ENCODE data around the gene TNIK. TPM values are rescaled to one million over a fixed set of nuclear protein-coding genes. Genes with fewer than 3 reads are reported as not detected.

TNIK gene
- total RNA-seq, 2 donors from 2014 or later: 28.6 to 43.8 TPM

DNA sequence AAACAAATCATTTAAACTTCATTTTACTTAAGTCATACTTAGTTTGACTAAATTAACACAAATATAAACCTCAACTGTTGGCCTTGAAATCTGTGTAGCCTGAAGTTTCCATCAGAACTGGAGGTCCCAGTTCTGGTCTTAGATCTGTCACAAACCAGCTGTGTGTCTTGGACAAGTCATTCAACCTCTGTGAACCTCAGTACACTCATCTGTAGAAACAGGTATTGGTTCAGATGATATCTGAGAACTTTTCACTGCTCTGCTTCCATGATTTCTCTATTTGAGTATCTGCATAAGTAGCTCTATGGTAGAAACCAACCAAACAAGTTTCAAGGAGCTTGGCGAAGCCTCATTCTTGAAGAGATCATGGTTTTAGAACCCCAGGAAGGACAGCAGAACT is 373.3 kb downstream of the TNIK start:
- no peaks in the 10 kb centered on the region for H3K27me3 Mint-ChIP-seq
- H3K9me3 Mint-ChIP-seq: no peaks in the 10 kb centered on the region
- no peak overlapping the region for H3K4me3 Mint-ChIP-seq
- no peak overlapping the region for H3K27ac Mint-ChIP-seq
- peak; percentile 7 for ATAC-seq (replicated peaks)
- no peaks in the 10 kb centered on the region for H3K4me1 Mint-ChIP-seq
- H3K36me3 Mint-ChIP-seq (ENCODE audit: low read depth): peaks cover 88% of the 10 kb centered on the region

DNA sequence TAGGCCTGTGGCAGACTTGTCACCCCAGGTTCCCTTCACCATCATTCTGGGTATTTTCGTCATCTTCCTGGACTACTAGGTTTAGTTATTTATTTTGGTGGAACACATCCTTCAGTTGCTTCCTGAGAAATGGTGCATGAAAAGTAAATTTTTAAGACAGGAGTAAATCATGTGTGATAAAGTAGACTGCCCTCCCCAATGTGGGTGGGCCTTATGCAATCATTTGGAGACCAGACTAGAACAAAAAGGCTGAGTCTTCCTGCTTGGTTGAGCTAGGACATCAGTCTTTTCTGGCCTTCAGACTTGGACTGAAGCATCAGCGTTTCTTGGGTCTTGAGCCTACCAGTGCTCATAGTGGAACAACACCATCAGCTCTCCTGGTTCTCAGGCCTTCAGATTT is 382.9 kb downstream of the TNIK start:
- Mint-ChIP-seq H3K27me3 (no peaks in the 10 kb centered on the region), H3K4me1 (peaks cover 4% of the 10 kb centered on the region), H3K36me3 (ENCODE audit: low read depth) (peaks cover 97% of the 10 kb centered on the region), H3K4me3 (no peak overlapping the region), H3K9me3 (no peaks in the 10 kb centered on the region), H3K27ac (no peak overlapping the region)
- ATAC-seq (replicated peaks): no peak

DNA sequence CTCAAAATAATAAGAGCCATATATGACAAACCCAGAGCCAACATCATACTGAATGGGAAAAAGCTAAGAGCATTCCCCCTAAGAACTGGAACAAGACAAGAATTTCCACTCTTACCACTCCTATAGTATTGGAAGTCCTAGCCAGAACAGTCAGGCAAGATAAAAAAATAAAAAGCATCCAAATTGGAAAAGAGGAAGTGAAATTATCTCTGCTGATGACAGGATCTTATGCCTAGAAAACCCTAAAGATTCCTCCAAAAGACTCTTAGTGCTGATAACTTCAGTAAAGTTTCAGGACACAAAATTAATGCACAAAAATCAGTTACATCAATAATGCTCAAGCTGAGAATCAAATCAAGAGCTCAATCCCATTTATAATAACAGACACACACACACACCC is 387.8 kb downstream of the TNIK start:
- Mint-ChIP-seq H3K4me1 (peaks cover 4% of the 10 kb centered on the region), H3K36me3 (ENCODE audit: low read depth) (peaks cover 99% of the 10 kb centered on the region), H3K4me3 (no peak overlapping the region), H3K27me3 (no peaks in the 10 kb centered on the region), H3K9me3 (no peaks in the 10 kb centered on the region), H3K27ac (no peak overlapping the region)
- no peak for ATAC-seq (replicated peaks)

DNA sequence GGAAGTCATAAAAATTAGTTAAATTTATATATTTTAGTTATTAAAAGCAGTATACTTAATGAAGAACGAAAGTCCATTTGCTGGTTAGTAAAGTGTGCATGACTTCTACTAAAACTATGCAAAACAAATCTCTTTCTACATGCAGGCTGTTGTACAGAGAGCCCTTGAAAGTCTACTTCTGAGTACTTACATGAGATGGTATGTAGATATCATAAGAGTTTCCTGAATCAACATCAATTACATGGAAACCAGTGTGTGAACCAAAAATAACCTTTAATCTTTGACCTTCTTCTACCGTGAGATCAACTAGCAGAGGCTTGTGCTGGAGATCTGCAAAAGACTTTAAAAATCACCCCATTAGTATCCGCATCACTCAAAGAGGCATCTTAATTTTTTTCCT is 391.5 kb downstream of the TNIK start:
- Mint-ChIP-seq H3K9me3 (no peaks in the 10 kb centered on the region), H3K27me3 (no peaks in the 10 kb centered on the region), H3K4me3 (no peak overlapping the region), H3K27ac (no peak overlapping the region), H3K4me1 (peaks cover 4% of the 10 kb centered on the region), H3K36me3 (ENCODE audit: low read depth) (peaks cover 96% of the 10 kb centered on the region)
- no peak for ATAC-seq (replicated peaks)

DNA sequence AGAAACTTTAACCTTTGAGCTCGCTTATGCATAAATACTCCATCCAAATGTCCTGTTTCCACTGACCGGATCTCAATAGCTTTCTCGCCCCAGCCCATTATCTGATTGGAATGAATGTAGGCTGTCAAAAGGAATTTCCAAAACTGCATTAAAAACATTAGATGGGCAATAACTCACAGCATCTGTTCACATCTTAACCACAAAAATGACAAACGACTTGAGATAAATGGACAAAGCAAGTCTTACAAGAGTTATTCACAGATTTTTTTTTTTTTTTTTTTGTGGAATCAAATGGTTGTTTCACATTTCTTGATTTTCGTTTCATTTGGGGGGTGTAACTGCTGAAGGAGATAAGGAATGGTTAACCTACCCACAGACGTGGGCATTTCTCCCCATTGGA is 394.0 kb downstream of the TNIK start:
- H3K27me3 Mint-ChIP-seq: no peaks in the 10 kb centered on the region

DNA sequence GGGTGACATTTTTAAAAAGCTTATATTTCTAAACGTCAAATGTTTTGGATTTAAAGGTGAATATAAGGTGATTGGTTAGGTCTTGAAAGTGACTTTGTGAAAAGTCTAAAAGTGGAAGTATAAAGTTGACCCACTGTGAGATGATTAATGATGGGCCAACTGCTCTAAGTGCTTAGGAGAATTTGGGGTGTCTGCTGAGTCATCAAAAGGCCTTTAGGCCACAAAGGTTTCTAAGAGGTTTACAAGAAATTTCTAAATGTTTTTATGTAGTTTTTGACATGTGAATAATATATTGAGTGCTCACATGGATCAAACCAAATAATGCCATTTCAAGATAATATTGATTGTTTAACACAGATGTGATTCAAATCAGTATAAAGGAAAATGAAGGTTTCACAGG is 394.5 kb downstream of the TNIK start:
- H3K36me3 Mint-ChIP-seq (ENCODE audit: low read depth): peaks cover 88% of the 10 kb centered on the region
- no peak overlapping the region for H3K4me3 Mint-ChIP-seq

More for the DNA sequence above, 394.0 kb downstream of the TNIK start:
- no peak overlapping the region for H3K27ac Mint-ChIP-seq
- no peaks in the 10 kb centered on the region for H3K9me3 Mint-ChIP-seq
- no peak for ATAC-seq (replicated peaks)
- H3K36me3 Mint-ChIP-seq (ENCODE audit: low read depth): peaks cover 92% of the 10 kb centered on the region
- H3K4me1 Mint-ChIP-seq: no peaks in the 10 kb centered on the region
- no peak overlapping the region for H3K4me3 Mint-ChIP-seq

DNA sequence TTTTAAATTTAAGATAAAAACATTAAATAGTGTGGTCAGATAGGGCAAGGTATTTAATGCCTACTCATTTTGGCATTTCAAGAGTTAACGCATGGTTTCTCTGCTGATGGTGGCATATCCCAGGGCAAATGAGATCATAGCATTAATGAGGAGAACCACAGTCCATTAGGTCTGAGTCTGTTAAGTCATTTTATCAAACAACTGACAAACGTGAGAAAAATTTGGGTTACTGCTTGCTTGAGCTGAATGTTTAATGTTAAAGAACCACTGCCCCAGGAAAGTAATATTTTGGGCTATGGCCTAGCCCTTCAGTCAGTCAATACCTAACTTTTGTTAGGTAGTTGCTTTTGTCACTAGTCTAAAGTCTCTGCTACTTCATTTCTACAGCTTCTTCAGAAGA is 395.7 kb downstream of the TNIK start:
- Mint-ChIP-seq H3K4me3 (no peak overlapping the region), H3K4me1 (no peaks in the 10 kb centered on the region), H3K27me3 (no peaks in the 10 kb centered on the region), H3K9me3 (no peaks in the 10 kb centered on the region), H3K36me3 (ENCODE audit: low read depth) (peaks cover 79% of the 10 kb centered on the region), H3K27ac (no peak overlapping the region)
- ATAC-seq (replicated peaks): no peak

More for the DNA sequence above, 394.5 kb downstream of the TNIK start:
- Mint-ChIP-seq H3K9me3 (no peaks in the 10 kb centered on the region), H3K27me3 (no peaks in the 10 kb centered on the region), H3K4me1 (no peaks in the 10 kb centered on the region), H3K27ac (no peak overlapping the region)
- ATAC-seq (replicated peaks): no peak

DNA sequence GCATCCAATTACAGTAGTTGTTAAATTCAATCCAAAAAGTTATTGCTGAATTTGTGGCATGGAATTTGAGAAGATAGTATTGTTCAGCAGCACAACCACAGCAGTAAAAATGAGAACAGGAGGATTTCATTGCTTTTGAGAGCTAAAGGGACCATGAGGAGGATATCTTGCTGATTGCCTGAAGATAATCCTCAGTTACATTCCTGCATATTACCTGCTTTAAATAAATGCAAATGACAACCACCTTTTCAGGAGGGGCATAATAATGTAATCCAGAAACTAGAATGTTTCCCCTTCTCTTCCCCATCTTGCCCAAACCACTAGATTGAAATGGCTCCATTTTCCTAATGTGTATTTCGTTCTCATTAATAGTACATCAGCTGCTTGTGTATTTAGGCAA is 398.5 kb downstream of the TNIK start:
- H3K9me3 Mint-ChIP-seq: no peaks in the 10 kb centered on the region
- H3K4me1 Mint-ChIP-seq: no peaks in the 10 kb centered on the region
- H3K4me3 Mint-ChIP-seq: no peak overlapping the region
- H3K27ac Mint-ChIP-seq: no peak overlapping the region
- no peaks in the 10 kb centered on the region for H3K27me3 Mint-ChIP-seq
- H3K36me3 Mint-ChIP-seq (ENCODE audit: low read depth): peaks cover 55% of the 10 kb centered on the region
- no peak for ATAC-seq (replicated peaks)

DNA sequence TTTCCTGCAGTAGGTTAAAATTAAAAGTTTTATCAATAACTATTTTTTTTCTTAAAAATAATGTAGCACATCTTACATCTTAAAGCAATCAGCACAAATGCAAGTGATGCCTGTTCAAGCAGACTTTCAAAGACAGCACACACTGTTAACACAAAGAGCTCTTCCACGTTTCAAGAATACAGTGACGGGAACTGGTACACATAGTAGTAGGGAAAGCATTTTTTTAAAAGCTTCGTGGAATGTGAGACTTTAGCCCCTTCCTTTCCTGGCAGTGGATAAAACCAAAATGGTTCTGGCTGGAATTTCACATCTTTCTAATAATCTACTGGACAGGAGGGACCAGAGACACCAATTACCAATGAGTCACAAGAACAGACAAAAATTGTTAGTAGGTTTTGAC is 400.2 kb downstream of the TNIK start:
- Mint-ChIP-seq H3K4me1 (no peaks in the 10 kb centered on the region), H3K27me3 (no peaks in the 10 kb centered on the region), H3K4me3 (no peak overlapping the region), H3K27ac (no peak overlapping the region), H3K9me3 (no peaks in the 10 kb centered on the region), H3K36me3 (ENCODE audit: low read depth) (peaks cover 37% of the 10 kb centered on the region)
- no peak for ATAC-seq (replicated peaks)

DNA sequence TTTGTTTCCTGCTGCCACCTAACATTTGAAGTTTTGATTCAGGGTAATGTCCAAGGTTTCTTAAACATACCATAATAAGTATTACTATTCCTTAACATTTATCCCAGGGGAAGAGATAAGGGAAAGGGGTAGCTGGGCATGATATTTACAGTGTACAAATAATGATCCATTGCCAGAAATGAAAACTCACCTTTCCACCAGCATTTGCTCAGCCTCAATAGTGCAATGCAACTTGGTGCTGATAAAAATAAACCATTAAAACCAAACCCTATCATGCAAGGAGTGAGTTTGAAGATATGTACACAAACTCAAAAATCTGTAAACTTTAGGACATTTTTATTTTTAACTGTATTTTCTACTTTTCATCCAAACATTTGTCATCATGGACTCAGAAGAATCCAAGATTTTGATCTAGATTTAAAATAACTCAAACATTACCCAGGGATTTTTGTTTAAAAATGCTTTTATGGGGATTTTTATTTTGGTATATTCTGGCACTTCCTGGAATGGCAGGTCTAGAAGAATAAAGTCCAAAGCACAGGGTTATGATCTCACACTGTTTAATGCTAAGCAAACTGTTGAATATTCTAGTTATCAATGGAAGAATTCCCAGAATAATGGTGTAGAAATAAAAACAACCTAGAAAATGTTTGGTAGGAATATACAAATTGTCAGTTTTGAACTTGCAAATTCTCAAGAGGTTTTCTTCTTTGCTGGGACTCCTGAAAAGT is 401.2 kb downstream of the TNIK start:
- H3K36me3 Mint-ChIP-seq (ENCODE audit: low read depth): peaks cover 28% of the 10 kb centered on the region
- H3K27ac Mint-ChIP-seq: no peak overlapping the region
- H3K27me3 Mint-ChIP-seq: no peaks in the 10 kb centered on the region
- no peak for ATAC-seq (replicated peaks)
- no peaks in the 10 kb centered on the region for H3K4me1 Mint-ChIP-seq
- H3K4me3 Mint-ChIP-seq: no peak overlapping the region
- H3K9me3 Mint-ChIP-seq: no peaks in the 10 kb centered on the region

DNA sequence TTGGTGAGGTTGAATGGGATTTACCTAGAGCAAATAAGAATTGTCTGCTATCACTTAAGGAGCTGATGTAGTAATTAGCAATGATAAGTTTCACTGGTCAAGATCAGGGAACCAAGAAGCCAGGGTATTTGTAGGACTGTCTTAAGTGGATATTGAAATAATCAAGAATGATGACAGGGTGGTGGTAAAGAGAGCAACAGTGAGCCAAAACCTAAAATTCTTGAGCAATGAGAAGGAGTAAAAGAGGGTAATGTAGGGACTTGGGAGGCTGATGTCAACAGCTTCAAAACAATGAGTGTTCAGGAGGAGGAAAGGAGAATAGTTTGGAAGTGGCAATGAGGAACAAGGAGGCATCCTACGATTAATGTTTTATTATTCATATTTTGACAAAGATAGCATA is 402.1 kb downstream of the TNIK start:
- peaks cover 18% of the 10 kb centered on the region for H3K36me3 Mint-ChIP-seq (ENCODE audit: low read depth)
- no peak overlapping the region for H3K4me3 Mint-ChIP-seq
- ATAC-seq (replicated peaks): no peak
- H3K9me3 Mint-ChIP-seq: no peaks in the 10 kb centered on the region
- no peaks in the 10 kb centered on the region for H3K27me3 Mint-ChIP-seq
- no peaks in the 10 kb centered on the region for H3K4me1 Mint-ChIP-seq
- H3K27ac Mint-ChIP-seq: no peak overlapping the region

DNA sequence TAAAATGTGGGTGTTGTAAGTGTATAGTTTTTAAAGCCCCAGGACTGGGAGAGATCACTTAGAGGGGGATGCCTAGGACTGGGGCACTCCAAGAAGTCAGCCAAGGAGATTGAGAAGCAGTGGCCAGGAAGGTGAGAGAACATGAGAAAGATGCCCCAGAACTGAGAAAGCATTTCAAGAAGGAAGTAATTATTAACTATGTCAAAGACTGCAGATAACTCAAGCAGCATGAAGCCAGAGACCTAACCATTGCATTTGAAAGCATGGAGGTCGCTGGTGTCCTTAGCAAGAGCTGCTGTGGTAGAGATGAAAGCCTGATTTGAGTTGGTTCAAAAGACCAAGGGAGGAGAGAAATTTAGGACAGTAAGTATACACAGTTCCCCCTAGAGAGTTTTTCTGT is 403.1 kb downstream of the TNIK start:
- Mint-ChIP-seq H3K27me3 (no peaks in the 10 kb centered on the region), H3K36me3 (ENCODE audit: low read depth) (peaks cover 10% of the 10 kb centered on the region), H3K4me1 (no peaks in the 10 kb centered on the region), H3K9me3 (no peaks in the 10 kb centered on the region), H3K4me3 (no peak overlapping the region), H3K27ac (no peak overlapping the region)
- no peak for ATAC-seq (replicated peaks)

DNA sequence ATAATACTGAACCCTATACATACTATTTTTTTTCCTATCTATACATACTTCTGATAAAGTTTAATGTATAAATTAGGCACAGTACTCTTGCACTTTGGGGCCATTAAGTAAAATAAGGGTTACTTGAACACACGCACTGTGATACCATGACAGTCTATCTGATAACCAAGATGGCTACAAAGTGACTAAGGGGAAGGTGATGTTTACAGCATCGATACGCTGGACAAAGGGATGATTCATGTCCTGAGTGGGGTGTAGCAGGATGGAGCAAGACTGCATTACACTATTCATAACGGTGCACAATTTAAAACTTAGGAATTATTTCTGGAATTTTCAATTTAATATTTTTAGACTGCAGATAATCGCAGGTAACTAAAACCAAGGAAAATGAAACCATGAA is 403.7 kb downstream of the TNIK start:
- Mint-ChIP-seq H3K9me3 (no peaks in the 10 kb centered on the region), H3K36me3 (ENCODE audit: low read depth) (peaks cover 5% of the 10 kb centered on the region), H3K27me3 (no peaks in the 10 kb centered on the region), H3K4me3 (no peak overlapping the region), H3K27ac (no peak overlapping the region), H3K4me1 (no peaks in the 10 kb centered on the region)
- no peak for ATAC-seq (replicated peaks)

DNA sequence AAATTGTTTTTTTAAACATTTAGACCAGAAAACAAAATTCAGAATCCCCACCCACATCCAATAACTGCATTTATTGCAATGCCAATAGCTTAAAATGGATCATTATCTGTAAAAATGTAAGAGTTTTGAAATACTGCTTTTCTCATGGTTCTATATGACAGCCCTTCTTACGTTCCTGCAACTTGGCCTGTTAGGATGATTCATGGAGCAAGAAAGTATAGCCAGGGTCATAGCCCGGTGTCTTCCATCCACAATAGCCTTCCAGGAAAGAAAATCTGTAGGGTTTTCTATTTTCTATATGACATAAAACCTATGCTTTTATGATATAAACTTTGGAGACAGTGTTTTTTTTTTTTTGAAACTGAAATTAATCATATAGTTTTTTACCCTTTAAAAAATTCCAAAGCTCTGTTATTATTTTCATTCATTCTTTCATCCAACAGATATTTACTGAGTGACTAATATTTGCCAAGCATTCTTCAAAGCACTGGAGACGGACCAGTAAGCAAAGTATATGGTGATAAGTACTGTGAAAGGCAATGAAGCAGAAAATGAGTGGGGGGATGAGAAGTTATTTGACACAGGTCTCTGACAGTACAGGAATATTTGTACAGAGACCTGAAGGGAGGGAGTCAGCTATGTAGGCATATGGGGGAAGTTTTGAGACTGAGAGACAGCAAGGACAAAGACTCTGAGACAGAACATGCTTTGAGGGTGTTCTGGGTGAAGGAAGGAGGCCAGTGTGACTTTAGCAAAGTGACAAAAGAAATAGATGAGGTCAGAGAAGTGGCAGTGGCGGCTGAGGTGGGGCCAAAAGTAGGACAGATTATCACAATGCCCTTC is 404.6 kb downstream of the TNIK start:
- H3K36me3 Mint-ChIP-seq (ENCODE audit: low read depth): peaks cover 3% of the 10 kb centered on the region
- H3K4me1 Mint-ChIP-seq: no peaks in the 10 kb centered on the region
- H3K9me3 Mint-ChIP-seq: no peaks in the 10 kb centered on the region
- H3K4me3 Mint-ChIP-seq: no peak overlapping the region
- H3K27ac Mint-ChIP-seq: no peak overlapping the region
- H3K27me3 Mint-ChIP-seq: no peaks in the 10 kb centered on the region
- ATAC-seq (replicated peaks): peak; percentile 40

DNA sequence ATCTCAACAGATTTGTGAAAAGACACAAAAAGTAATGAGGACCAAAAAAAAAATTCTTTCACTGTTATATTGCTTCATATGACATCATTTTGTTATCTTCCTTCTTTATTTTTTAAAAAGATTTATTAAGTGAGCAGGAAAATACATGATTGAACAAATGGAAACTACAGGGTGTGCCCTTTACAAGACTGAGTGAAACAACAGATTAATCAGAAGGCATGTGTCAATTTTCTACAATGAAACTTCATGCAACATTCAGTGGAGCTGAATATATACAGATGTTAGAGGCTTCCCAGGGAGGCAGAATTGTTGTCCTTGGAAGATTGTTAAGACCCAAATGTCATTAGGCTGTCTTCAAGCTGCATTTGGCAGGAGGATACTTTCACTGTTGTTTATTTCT is 405.3 kb downstream of the TNIK start:
- H3K36me3 Mint-ChIP-seq (ENCODE audit: low read depth): no peaks in the 10 kb centered on the region
- H3K9me3 Mint-ChIP-seq: no peaks in the 10 kb centered on the region
- no peak overlapping the region for H3K4me3 Mint-ChIP-seq
- H3K27ac Mint-ChIP-seq: no peak overlapping the region
- H3K4me1 Mint-ChIP-seq: no peaks in the 10 kb centered on the region
- no peak for ATAC-seq (replicated peaks)
- no peaks in the 10 kb centered on the region for H3K27me3 Mint-ChIP-seq

Measured in activated T-helper 17 cell treated with anti-CD3 and anti-CD28 coated beads, Interleukin-2, amount 50 U/mL, for 72 hours (primary cell).